H1 (cell line): ENCODE data around the gene SENP1. TPM values are rescaled to one million over a fixed set of nuclear protein-coding genes. Genes with fewer than 3 reads are reported as not detected.

Experiments used
- CBX5 ChIP-seq: fragments of 300-800, 300-1000 bp; sonication (generic); IDR thresholded peaks from 2 replicates; pipeline ENCODE4 v1.7.1; 2016; ENCODE audit warnings: antibody characterized with exemption, low read length, low read depth
- CBX8 ChIP-seq: fragments of 300-800, 300-1000 bp; sonication (generic); IDR thresholded peaks from 2 replicates; pipeline ENCODE4 v1.7.1; 2016; ENCODE audit warnings: low read depth, low read length, borderline replicate concordance
- EZH2 ChIP-seq: fragments of 200-600 bp; sonication (generic); IDR thresholded peaks from 2 replicates; pipeline ENCODE4 v1.7.1; 2012; ENCODE audit warnings: low read depth, mild to moderate bottlenecking, moderate library complexity, low read length, inconsistent platforms; ENCODE audit not compliant: severe bottlenecking
- KDM1A ChIP-seq: fragments of 200-600, 300-600 bp; sonication (generic); IDR thresholded peaks from 2 replicates; pipeline ENCODE4 v1.7.1; 2016; ENCODE audit warnings: mild to moderate bottlenecking, low read length, borderline replicate concordance
- SAP30 ChIP-seq: fragments of 300-600 bp; sonication (generic); IDR thresholded peaks from 2 replicates; pipeline ENCODE4 v1.7.1; 2012; ENCODE audit warnings: low read length, moderate library complexity, mild to moderate bottlenecking, inconsistent platforms; ENCODE audit not compliant: insufficient read depth, insufficient replicate concordance
- TCF12 ChIP-seq: IDR thresholded peaks from 2 replicates; pipeline ENCODE4 v1.6.1; 2011; ENCODE audit warnings: low read depth, mild to moderate bottlenecking, low read length
- polyA plus RNA-seq, 7 experiments: library from polyadenylated mRNA; depleted of rRNA in 3 of 7; stranded (reverse) in 5 of 7; unstranded in 2 of 7; fragments of >200 nt in 5 of 7; fragments of 200-250 nt in 2 of 7; gene quantifications; 1 replicate in 5 of 7; 2 replicates in 1 of 7; 4 replicates in 1 of 7; pipeline versions ENCODE4 v1.2.1 to v1.2.3, GENCODE V29; 2011 to 2013; ENCODE audit warnings: missing spikeins in 2 of 7, mixed read lengths in 2 of 7
- total RNA-seq: library from RNA; stranded (reverse); fragmentation: NEBNext Ultra II Directional; extraction: Animal tissue kit (Norgen Biotek cat#: 25700); gene quantifications from 2 replicates; pipeline ENCODE4 v1.2.1, GENCODE V29; 2021

SENP1 gene
- total and polyA plus RNA-seq, 2 of the 8 experiments (the other 6 are each of a cell fraction or from before 2014, with no cell fraction given), result 14.2 to 31.5 TPM

GRCh38 chr12:48078901-48079300 lies 27.0 kb downstream of the SENP1 start (continued):
- TF ChIP-seq EZH2 (no peak), CBX5 (no peak), SAP30 (no peak), KDM1A (no peak), TCF12 (no peak), CBX8 (no peak)
